ENCODE measurements around the gene COA8. TPM values are rescaled to one million over a fixed set of nuclear protein-coding genes. Genes with fewer than 3 reads are reported as not detected.

The COA8 gene
- total RNA-seq, 1 experiment from 2014 or later, result 47.2 TPM

GRCh38 chr14:103547455-103547940 is 15.3 kb upstream of the COA8 start:
- no peak overlapping the region for H3K27ac ChIP-seq
- H3K36me3 ChIP-seq, result no peaks in the 10 kb centered on the region
- DNase-seq, result no peak
- H3K4me1 ChIP-seq, result peaks cover 41% of the 10 kb centered on the region
- no peaks in the 10 kb centered on the region for H3K27me3 ChIP-seq
- H3K4me3 ChIP-seq, result no peak overlapping the region
- no peaks in the 10 kb centered on the region for H3K9me3 ChIP-seq (replicated peaks)

- Histone ChIP-seq H3K27ac (no peak overlapping the region), H3K27me3 (no peaks in the 10 kb centered on the region), H3K9me3 (replicated peaks) (no peaks in the 10 kb centered on the region), H3K4me3 (no peak overlapping the region), H3K36me3 (no peaks in the 10 kb centered on the region), H3K4me1 (peaks cover 39% of the 10 kb centered on the region)
- no peak for DNase-seq
Measured at GRCh38 chr14:103547941-103548462, 14.8 kb upstream of the COA8 start.

GRCh38 chr14:103548463-103549351 is 14.1 kb upstream of the COA8 start:
- no peak overlapping the region for H3K27ac ChIP-seq
- no peaks in the 10 kb centered on the region for H3K27me3 ChIP-seq
- H3K4me1 ChIP-seq, result peaks cover 32% of the 10 kb centered on the region
- DNase-seq, result no peak
- no peaks in the 10 kb centered on the region for H3K9me3 ChIP-seq (replicated peaks)
- no peak overlapping the region for H3K4me3 ChIP-seq
- H3K36me3 ChIP-seq, result no peaks in the 10 kb centered on the region

- H3K27ac ChIP-seq, result peak overlapping the region; percentile 36
- H3K27me3 ChIP-seq, result no peaks in the 10 kb centered on the region
- H3K4me1 ChIP-seq, result peaks cover 23% of the 10 kb centered on the region
- DNase-seq, result peak; percentile 92 to 93
- no peak overlapping the region for H3K4me3 ChIP-seq
- H3K9me3 ChIP-seq (replicated peaks), result no peaks in the 10 kb centered on the region
- no peaks in the 10 kb centered on the region for H3K36me3 ChIP-seq
Measured at GRCh38 chr14:103549361-103550311, 13.1 kb upstream of the COA8 start.

DNA sequence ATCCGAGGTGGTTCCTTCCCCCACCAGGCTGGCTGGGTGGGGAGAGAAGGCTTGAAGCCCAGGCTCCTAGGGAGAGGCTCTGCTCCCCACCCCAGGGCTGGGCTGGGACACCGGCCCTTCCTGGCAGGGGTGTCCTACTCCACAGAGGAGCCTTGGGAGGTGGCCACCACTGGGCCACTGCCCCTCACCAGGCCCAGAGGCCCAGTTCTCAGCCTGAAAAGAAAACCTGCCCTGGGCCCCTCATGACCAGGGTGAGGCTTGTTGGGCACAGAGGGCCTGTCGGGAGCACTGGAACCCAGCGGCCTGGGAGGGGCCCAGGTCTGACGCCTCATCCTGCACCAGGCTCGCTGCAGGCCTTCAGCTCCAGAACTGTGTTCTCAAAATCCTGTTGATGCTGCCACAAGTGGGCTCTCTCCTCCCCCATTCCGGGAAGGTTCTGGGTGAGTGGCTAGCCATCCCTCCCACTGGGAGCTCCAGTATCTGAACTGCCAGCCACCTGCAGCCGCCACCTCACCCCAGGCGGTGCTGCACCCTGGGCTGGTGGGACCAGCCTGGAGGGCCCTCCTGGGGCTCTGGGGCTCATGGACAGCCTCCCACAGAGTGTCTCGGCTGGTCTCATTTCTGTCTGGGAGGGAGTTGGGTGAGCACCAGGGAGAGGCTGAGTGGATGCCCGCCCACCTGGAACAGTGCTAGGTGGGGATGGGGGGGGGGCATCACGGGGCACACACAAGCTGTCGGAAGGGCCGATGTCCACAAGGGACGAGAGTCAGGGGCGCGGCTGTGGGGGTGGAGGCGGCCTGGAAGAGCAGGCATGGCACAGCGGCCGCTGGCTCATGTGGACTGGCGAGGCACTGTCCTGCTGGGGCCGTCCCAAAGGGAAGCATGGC is 12.1 kb upstream of the COA8 start:
- H3K36me3 ChIP-seq, result no peaks in the 10 kb centered on the region
- no peak for DNase-seq
- no peaks in the 10 kb centered on the region for H3K27me3 ChIP-seq
- peak overlapping the region; percentile 6; the same call in 1 of the 2 replicates for H3K27ac ChIP-seq
- H3K4me3 ChIP-seq, result no peak overlapping the region
- no peaks in the 10 kb centered on the region for H3K9me3 ChIP-seq (replicated peaks)
- H3K4me1 ChIP-seq, result peaks cover 19% of the 10 kb centered on the region

DNA sequence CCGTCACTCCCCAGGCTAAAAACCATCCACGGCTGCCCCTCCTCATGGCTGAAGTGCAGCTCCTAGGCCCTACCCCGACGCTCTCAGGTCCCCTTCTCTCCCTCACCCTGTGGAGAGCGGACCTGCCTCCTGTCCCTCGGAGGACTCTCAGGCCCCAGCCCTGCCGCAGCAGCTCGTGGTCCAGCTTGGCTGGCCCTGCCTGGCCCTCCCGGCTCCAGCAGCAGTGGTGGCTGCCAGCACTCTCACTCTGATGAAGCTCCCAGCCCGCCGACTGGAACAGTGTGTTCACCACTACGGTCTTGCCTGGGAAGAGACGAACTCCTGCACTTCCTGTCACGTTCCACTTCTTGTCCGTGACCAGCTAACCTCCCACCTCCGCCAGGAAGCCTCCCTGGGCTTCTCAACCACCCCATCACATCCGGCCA is 11.4 kb upstream of the COA8 start:
- no peaks in the 10 kb centered on the region for H3K27me3 ChIP-seq
- H3K36me3 ChIP-seq, result no peaks in the 10 kb centered on the region
- no peak overlapping the region for H3K27ac ChIP-seq
- H3K9me3 ChIP-seq (replicated peaks), result no peaks in the 10 kb centered on the region
- no peak overlapping the region for H3K4me3 ChIP-seq
- H3K4me1 ChIP-seq, result peaks cover 19% of the 10 kb centered on the region
- no peak for DNase-seq

DNA sequence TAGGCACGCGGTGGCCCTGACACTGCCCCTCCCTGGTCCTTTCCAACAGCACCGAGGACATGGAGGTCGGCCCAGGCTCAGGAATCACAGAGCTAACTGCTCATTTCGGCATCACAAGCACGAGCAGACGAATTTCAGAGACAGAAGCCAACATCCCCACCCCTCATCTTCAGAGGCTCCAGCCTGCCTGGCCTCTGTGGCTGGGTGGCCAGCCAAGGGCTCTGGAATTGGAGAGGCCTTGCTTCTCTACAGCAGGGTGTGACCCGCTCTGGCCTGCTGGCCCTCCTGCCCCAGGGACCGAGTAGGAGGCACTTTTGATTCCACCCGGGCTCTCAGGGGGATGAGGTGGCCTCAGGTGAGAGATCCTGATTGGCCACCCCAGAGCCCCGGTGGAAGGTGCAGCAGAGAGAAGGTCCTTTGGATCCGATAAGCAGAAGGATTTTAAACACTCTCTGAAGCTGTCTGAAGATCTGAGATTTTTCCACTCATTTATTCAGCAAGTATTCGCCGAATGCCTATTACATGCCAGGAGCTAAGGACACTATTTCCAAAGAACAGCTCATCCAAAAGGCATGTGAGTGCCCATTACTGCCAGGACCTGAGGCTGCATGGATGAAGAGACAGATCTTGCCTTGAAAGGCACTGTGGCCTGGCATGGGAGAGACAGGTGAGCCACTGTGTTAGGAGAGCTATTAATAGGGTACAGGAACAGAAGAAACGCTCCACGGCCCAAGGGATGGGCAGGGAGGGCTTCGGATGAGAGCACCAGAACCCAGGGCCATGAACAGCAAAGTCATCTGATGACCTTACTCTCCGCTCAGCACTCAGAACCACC is 10.5 kb upstream of the COA8 start:
- Histone ChIP-seq H3K4me3 (no peak overlapping the region), H3K27me3 (no peaks in the 10 kb centered on the region), H3K9me3 (replicated peaks) (no peaks in the 10 kb centered on the region), H3K27ac (no peak overlapping the region), H3K36me3 (peaks cover 3% of the 10 kb centered on the region; the same call in 1 of the 2 replicates), H3K4me1 (peaks cover 19% of the 10 kb centered on the region)
- DNase-seq, result no peak

DNA sequence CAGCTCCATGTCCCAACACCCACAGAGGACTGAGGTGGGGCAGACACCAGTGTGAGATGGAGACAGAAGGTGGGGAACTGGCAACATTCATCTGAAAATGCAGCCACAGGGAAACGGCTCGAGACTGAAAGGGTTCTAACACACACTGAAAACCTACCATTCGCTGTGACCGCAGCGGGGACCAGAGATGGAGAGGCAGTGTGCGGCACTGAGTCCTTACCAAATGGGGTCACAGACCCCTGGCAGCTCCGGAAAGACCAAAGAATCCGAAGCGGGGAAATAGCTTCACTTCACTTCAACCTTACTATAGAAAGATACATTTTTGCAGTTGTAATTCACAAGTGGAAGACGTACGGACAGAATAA is 9.9 kb upstream of the COA8 start:
- H3K27ac ChIP-seq, result no peak overlapping the region
- no peaks in the 10 kb centered on the region for H3K9me3 ChIP-seq (replicated peaks)
- no peak for DNase-seq
- H3K36me3 ChIP-seq, result peaks cover 9% of the 10 kb centered on the region; the same call in 1 of the 2 replicates
- peaks cover 20% of the 10 kb centered on the region for H3K4me1 ChIP-seq
- no peak overlapping the region for H3K4me3 ChIP-seq
- H3K27me3 ChIP-seq, result no peaks in the 10 kb centered on the region

GRCh38 chr14:103555559-103556337 is 7.0 kb upstream of the COA8 start:
- Histone ChIP-seq H3K9me3 (replicated peaks) (no peaks in the 10 kb centered on the region), H3K4me3 (no peak overlapping the region), H3K4me1 (peaks cover 13% of the 10 kb centered on the region), H3K27ac (no peak overlapping the region), H3K36me3 (peaks cover 30% of the 10 kb centered on the region), H3K27me3 (no peaks in the 10 kb centered on the region)
- DNase-seq, result no peak

DNA sequence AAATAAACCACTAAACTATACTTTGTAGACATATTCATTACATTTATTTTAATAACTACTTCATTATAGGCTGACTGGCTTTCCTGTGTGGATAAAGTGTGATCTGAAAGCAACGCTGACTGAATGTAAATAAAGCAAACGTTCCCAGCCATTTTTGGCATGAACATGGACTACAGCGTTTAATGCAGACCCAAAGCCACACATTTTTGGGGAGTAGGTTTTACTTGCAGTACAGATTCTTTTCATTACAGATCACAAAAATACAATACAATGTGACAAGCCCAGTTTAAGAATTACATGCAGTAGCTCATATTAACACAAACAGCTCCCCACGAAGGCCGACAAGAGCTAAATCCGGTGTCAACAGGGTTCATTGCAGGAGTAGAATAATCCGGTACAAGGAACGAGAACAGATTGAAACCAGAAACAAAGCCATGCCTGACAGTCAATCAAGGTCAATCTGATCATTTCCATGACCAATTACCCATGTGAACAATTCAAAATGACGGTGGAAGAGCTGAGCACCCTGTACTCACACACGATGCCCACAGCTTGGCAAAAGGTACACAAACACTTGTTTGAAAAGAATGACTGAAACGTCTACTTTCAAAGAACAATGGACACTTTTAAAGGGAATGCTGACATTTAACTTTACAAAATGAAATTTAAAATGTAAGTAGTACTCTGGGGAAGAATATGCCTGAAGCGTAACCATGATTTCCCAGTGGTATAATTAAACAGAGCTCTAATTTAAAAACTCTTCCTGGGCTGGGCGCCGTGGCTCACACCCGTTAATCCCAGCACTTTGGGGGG is 5.6 kb upstream of the COA8 start:
- no peak for DNase-seq
- no peak overlapping the region; the same call in 1 of the 2 replicates for H3K27ac ChIP-seq
- peaks cover 14% of the 10 kb centered on the region for H3K4me1 ChIP-seq
- H3K36me3 ChIP-seq, result peaks cover 31% of the 10 kb centered on the region
- H3K27me3 ChIP-seq, result no peaks in the 10 kb centered on the region
- no peaks in the 10 kb centered on the region for H3K9me3 ChIP-seq (replicated peaks)
- no peak overlapping the region for H3K4me3 ChIP-seq

DNA sequence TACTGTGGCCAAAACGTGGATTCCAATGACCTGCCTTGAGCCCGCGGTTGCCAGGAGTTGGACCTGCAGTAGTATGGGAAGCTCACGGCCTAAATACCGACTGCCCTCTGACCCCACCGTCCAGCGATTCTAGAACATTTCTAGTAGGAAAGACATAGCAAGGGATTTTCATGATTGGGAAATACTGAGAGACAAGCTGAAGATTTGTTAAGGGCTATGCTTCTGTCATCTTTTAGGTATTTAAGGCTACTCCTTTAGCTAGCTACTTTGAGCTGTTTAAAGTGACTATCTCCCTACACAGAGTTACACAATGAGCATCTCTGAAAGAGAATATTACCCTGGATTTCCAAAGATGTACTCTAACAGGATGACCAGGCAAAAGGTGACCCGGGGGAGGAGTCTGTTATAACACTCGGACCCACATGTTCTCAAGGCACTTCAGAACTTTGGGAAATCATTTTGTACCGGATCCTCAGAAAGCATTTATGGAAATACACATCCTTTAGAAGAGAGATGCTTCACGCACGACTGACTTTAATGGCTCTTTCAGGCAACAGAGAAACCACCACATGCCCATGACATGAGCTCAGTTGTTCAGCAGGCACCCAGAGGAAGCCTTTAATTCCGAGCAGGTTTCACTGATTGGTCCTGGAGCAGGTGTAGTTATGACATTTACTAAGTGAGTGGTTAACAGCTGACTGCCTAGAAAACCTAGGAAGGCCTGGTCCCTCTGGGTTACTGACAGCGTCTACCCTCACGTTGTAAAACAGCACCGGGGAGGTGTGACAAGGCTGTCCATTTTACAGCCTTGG is 4.5 kb upstream of the COA8 start:
- Histone ChIP-seq H3K4me1 (peaks cover 14% of the 10 kb centered on the region), H3K27me3 (no peaks in the 10 kb centered on the region), H3K4me3 (no peak overlapping the region), H3K27ac (peak overlapping the region; percentile 58), H3K36me3 (peaks cover 31% of the 10 kb centered on the region), H3K9me3 (replicated peaks) (no peaks in the 10 kb centered on the region)
- DNase-seq, result peak; percentile 59 to 67

All from SJCRH30 (cell line).